ENCODE data around the gene PPP1R14C. TPM values are rescaled to one million over a fixed set of nuclear protein-coding genes. Genes with fewer than 3 reads are reported as not detected.
A peak's percentile ranks its signal among the peaks of the same experiment; 100 is the strongest.

The PPP1R14C gene
- polyA plus RNA-seq, 2 of the 4 experiments (the other 2 are of a cell fraction) = 0.34 to 0.43 TPM

DNA sequence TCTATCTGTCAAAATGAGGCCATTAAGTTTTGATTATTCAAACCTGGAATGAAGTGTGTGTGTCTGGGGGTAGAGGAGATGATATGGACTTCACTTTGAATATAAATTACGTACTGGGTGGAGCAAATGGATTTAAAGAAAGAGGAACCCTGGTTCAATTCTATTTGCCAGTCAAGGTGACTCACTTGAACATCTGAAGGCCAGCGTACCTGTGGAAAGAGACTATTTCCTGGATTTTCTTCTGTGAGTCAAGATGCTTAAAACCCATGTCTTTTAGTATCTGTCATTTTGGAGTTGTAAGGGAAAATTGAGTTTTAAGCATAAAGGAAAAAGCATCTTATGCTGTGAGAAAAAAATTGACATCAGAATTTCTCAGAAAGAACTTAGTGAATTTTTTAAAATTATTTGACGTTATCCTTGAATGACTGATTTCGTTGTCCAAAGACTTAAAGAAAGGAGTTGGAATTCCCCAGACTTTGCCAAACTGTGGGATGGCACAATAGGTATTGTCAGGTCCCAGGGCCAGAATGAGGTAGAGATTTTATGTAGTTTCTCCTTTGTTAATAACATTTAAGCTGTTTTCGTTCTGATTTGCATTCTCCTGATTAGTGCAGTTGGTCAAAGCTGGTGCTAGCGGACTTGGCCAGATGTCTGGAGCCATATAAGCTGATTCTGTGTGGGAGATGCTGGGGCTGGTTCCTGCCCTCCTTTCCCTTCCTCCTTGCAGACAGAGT, 2.4 kb upstream of the PPP1R14C start:
- 48% methylated on average over 6 of the region's 6 CpGs for WGBS (ENCODE audit: missing lambda C conversion rate)
- Histone ChIP-seq H3K4me1 (no peaks in the 10 kb centered on the region), H3K4me3 (no peak overlapping the region), H3K9me3 (no peaks in the 10 kb centered on the region), H3K27ac (no peak overlapping the region), H3K4me2 (no peak overlapping the region)
- TF ChIP-seq ZFP36 (IDR thresholded peaks at IDR 0.05; ENCODE audit: borderline replicate concordance, partially characterized antibody) (no peak), RNF2 (IDR thresholded peaks at IDR 0.05; ENCODE audit: borderline replicate concordance, low read depth) (peak; percentile 74; the same call in 1 of the 2 replicates), CBX8 (IDR thresholded peaks at IDR 0.05) (0 out of 2 replicates have a peak, but pooled peaks have one; percentile 49), MAZ (IDR thresholded peaks at IDR 0.05; ENCODE audit: borderline replicate concordance, low read depth, low read length) (no peak)
- DNase-seq (ENCODE audit: low read depth in 1 of 2, low spot score in 1 of 2) (no peak), ATAC-seq (no peak), FAIRE-seq (no peak)
- ChIA-PET CTCF (no interaction called here), POLR2A (no interaction called here)

DNA sequence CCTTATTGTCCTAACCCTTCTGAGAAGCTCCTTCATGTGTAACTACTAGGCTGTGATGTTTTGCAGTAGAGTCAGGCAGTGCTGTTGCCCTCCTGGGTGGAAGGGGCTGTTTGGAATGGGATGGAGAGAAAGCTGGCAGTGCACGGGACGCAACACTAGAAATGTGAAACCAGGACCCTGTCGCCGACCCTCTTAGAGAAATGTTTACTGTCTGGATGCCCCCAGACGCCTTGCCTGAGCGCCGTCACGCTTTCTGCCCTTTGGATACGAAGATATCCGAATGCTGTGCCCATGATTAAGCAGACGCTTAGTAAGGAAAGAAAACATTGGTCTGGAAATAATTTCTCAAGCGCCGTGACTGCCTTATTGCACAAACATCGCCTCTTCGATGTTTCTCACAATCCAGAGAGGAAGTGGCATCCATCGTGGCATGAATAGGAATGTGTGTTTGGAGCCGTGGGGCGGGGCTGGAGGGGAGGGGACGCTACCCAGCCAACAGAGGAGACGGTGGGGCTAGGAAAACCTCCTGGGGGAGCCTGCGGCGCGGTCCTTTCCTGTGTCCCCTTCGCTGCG, 661 bp upstream of the PPP1R14C start:
- Histone ChIP-seq H3K9me3 (no peaks in the 10 kb centered on the region), H3K27ac (peak overlapping the region; percentile 21 to 58; a peak in 2 of 6 replicates), H3K4me2 (peak overlapping the region; percentile 95), H3K4me3 (peak overlapping the region; percentile 56), H3K4me1 (no peaks in the 10 kb centered on the region)
- CTCF ChIA-PET = interaction anchor here (1.4 kb wide), 1 partner anchor 61 kb away, joined by 3 read pairs; no protein-coding TSS in a partner anchor
- no peak for DNase-seq (ENCODE audit: low read depth in 1 of 2, low spot score in 1 of 2)
- POLR2A ChIA-PET = no interaction called here
- ATAC-seq = peak; percentile 27 to 59; a peak in 4 of 6 replicates
- TF ChIP-seq GATA3 (IDR thresholded peaks at IDR 0.05; ENCODE audit: borderline replicate concordance) (no peak), POLR2AphosphoS2 (conservative IDR thresholded peaks at IDR 0.05; ENCODE audit: low read length) (no peak), TFCP2L1 (CRISPR knock-in tag; IDR thresholded peaks at IDR 0.05) (no peak)
- TF ChIP-seq, protein P1, sequence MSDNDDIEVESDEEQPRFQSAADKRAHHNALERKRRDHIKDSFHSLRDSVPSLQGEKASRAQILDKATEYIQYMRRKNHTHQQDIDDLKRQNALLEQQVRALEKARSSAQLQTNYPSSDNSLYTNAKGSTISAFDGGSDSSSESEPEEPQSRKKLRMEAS (IDR thresholded peaks at IDR 0.05) = no peak
- WGBS (ENCODE audit: missing lambda C conversion rate) = 13% methylated on average over 16 of the region's 25 CpGs
- FAIRE-seq = no peak

DNA sequence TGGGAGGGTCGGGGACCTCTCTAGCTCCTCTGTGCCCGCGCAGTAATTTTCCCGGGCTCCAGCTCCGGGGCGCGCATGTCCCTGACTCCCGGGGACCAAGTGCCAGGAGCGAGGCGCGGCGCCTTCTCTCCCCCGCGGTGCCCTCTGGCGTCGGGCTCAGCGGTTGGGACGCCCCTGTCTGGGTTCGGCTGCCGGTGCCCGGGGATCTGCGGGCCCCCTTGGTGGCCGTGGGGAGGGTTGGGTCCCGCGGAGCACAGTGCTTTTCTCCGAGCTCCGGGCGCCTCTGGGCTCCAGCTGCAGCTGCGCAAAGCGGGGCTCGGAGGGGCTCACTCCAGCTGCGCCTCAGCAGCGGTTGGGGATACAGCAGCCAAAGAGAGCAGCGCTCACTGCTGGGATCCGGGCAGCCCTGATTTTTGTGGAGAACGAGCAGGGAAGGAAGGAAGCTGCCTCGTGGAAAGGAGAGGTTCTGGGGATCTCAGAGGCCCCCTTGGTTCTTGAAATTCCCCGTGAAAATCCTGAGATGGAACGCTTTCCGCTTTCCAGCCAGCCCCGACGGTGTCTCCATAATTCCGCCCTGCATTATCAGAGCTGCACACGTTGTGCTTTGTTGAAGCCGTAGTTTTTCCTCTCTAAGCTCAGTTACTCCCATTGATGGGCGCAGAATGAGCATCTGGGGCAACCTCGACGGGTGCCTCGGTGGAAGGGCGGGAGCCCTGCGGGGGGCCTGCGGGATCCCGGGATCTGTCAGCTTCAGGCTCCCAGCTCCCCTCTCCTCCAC, 861 bp downstream of the PPP1R14C start:
- Histone ChIP-seq H3K4me2 (peak overlapping the region; percentile 95), H3K27ac (peak overlapping the region in 1 of 2 experiments; percentile 58; a peak in 3 of 6 replicates), H3K4me1 (no peaks in the 10 kb centered on the region), H3K4me3 (peak overlapping the region; percentile 56), H3K9me3 (no peaks in the 10 kb centered on the region)
- CTCF ChIA-PET = interaction anchor here (0.6 to 0.8 kb wide), 2 partner anchors 63 to 1555 kb away, joined by 3 to 5 read pairs; no protein-coding TSS in a partner anchor
- POLR2A ChIA-PET = no interaction called here
- 36% methylated on average over 9 of the region's 53 CpGs for WGBS (ENCODE audit: missing lambda C conversion rate)
- FAIRE-seq (no peak), DNase-seq (ENCODE audit: low read depth in 1 of 2, low spot score in 1 of 2) (no peak), ATAC-seq (peak; percentile 55 to 74; a peak in 5 of 6 replicates)
- TF ChIP-seq JUNB (IDR thresholded peaks at IDR 0.05) (no peak), CBX2 (IDR thresholded peaks at IDR 0.05; ENCODE audit: borderline replicate concordance, low read depth) (no peak), SREBF2 (IDR thresholded peaks at IDR 0.05) (no peak), ZC3H11A (IDR thresholded peaks at IDR 0.05) (no peak), FOXS1 (CRISPR knock-in tag; IDR thresholded peaks at IDR 0.05) (no peak), CHD4 (IDR thresholded peaks at IDR 0.05; ENCODE audit: borderline replicate concordance) (no peak)
- TF ChIP-seq, protein P2, sequence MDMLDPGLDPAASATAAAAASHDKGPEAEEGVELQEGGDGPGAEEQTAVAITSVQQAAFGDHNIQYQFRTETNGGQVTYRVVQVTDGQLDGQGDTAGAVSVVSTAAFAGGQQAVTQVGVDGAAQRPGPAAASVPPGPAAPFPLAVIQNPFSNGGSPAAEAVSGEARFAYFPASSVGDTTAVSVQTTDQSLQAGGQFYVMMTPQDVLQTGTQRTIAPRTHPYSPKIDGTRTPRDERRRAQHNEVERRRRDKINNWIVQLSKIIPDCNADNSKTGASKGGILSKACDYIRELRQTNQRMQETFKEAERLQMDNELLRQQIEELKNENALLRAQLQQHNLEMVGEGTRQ (IDR thresholded peaks at IDR 0.05) = no peak

DNA sequence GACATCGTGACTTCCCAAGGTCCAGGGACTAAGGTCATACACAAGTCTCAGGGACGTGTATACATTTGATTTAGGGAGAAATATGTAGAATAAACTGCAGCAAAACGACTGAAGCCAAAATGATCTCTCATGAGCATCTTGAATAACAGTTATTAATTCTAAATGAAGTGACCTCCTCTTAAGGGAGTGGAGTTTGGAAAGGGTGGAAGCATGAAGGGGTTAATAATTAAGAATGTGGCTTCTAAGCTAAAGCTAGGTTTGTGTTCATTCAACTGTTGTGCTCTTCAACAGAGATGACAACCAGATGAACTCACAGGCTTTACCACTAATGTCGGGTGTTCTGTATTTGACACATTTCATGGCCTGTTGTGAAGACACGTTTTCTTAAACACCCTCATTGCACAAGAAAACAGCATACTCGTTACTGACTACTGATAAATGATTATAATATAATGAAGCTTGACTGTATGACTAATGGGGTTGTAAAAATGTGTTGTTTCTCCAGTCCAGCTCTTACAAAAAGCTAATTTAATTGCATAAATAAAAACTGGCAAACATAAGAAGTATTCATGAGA, 1.5 kb downstream of the PPP1R14C start:
- POLR2A ChIA-PET = no interaction called here
- no peaks in the 10 kb centered on the region for H3K9me3 ChIP-seq
- ATAC-seq (no peak), DNase-seq (ENCODE audit: low read depth in 1 of 2, low spot score in 1 of 2) (no peak), FAIRE-seq (no peak)
- no peaks in the 10 kb centered on the region for H3K4me1 ChIP-seq
- H3K27ac ChIP-seq = no peak overlapping the region
- H3K4me3 ChIP-seq = no peak overlapping the region
- 35% methylated on average over 6 of the region's 6 CpGs for WGBS (ENCODE audit: missing lambda C conversion rate)
- H3K4me2 ChIP-seq = no peak overlapping the region; the same call in 2 of the 3 replicates
- CTCF ChIA-PET = interaction anchor here (0.6 to 0.8 kb wide), 2 partner anchors 64 to 1556 kb away, joined by 3 to 5 read pairs; no protein-coding TSS in a partner anchor
- TF ChIP-seq, protein P3, sequence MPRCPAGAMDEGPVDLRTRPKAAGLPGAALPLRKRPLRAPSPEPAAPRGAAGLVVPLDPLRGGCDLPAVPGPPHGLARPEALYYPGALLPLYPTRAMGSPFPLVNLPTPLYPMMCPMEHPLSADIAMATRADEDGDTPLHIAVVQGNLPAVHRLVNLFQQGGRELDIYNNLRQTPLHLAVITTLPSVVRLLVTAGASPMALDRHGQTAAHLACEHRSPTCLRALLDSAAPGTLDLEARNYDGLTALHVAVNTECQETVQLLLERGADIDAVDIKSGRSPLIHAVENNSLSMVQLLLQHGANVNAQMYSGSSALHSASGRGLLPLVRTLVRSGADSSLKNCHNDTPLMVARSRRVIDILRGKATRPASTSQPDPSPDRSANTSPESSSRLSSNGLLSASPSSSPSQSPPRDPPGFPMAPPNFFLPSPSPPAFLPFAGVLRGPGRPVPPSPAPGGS (IDR thresholded peaks at IDR 0.05) = no peak
- TF ChIP-seq HOXB5 (CRISPR knock-in tag; IDR thresholded peaks at IDR 0.05) = no peak
- TF ChIP-seq, protein P4, sequence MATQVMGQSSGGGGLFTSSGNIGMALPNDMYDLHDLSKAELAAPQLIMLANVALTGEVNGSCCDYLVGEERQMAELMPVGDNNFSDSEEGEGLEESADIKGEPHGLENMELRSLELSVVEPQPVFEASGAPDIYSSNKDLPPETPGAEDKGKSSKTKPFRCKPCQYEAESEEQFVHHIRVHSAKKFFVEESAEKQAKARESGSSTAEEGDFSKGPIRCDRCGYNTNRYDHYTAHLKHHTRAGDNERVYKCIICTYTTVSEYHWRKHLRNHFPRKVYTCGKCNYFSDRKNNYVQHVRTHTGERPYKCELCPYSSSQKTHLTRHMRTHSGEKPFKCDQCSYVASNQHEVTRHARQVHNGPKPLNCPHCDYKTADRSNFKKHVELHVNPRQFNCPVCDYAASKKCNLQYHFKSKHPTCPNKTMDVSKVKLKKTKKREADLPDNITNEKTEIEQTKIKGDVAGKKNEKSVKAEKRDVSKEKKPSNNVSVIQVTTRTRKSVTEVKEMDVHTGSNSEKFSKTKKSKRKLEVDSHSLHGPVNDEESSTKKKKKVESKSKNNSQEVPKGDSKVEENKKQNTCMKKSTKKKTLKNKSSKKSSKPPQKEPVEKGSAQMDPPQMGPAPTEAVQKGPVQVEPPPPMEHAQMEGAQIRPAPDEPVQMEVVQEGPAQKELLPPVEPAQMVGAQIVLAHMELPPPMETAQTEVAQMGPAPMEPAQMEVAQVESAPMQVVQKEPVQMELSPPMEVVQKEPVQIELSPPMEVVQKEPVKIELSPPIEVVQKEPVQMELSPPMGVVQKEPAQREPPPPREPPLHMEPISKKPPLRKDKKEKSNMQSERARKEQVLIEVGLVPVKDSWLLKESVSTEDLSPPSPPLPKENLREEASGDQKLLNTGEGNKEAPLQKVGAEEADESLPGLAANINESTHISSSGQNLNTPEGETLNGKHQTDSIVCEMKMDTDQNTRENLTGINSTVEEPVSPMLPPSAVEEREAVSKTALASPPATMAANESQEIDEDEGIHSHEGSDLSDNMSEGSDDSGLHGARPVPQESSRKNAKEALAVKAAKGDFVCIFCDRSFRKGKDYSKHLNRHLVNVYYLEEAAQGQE (IDR thresholded peaks at IDR 0.05) = no peak
- no peak for TF ChIP-seq MAFK (IDR thresholded peaks at IDR 0.05; ENCODE audit: partially characterized antibody)
- TF ChIP-seq, protein P1 (IDR thresholded peaks at IDR 0.05) = no peak
- TF ChIP-seq HDAC2 (IDR thresholded peaks at IDR 0.05) = no peak
